WERI-Rb-1 (cell line): ENCODE data around the gene ARL14.

ENCODE experiments used
- DNase-seq: peaks from one replicate; pipeline ENCODE4 v3.0.0-alpha.2; 2020
- H3K27ac ChIP-seq: fragments of 250-450 bp; sonication (Bioruptor Pico); 2 replicates; pipeline ENCODE4 v1.5.1; 2020; ENCODE audit warnings: mild to moderate bottlenecking, moderate library complexity
- H3K27me3 ChIP-seq: fragments of 250-450 bp; sonication (Bioruptor Pico); 2 replicates; pipeline ENCODE4 v1.5.1; 2021; ENCODE audit warnings: mild to moderate bottlenecking, low read depth, moderate library complexity; ENCODE audit not compliant: insufficient read depth, severe bottlenecking
- H3K36me3 ChIP-seq: fragments of 250-450 bp; sonication (Bioruptor Pico); 2 replicates; pipeline ENCODE4 v1.5.1; 2020; ENCODE audit warnings: mild to moderate bottlenecking, moderate library complexity
- H3K4me3 ChIP-seq: 2 replicates; pipeline ENCODE4 v1.5.1; 2011; ENCODE audit warnings: low read depth, mild to moderate bottlenecking, control low read depth, low read length
- H3K9me3 ChIP-seq: fragments of 250-450 bp; sonication (Bioruptor Pico); 2 replicates; pipeline ENCODE4 v1.5.1; 2021; ENCODE audit warnings: mild to moderate bottlenecking, moderate library complexity; ENCODE audit not compliant: severe bottlenecking
- CTCF ChIP-seq: IDR thresholded peaks from 2 replicates; pipeline ENCODE4 v1.5.1; 2011; ENCODE audit warnings: low read depth, mild to moderate bottlenecking, control low read depth, inconsistent platforms, low read length

ARL14 gene

GRCh38 chr3:160668454-160668853, 8.5 kb upstream of the ARL14 start:
- DNase-seq: peak; percentile 36
- TF ChIP-seq CTCF: no peak
- no peaks in the 10 kb centered on the region for H3K27me3 ChIP-seq
- H3K27ac ChIP-seq: no peak overlapping the region
- H3K4me3 ChIP-seq: no peak overlapping the region
- H3K9me3 ChIP-seq: no peaks in the 10 kb centered on the region
- H3K36me3 ChIP-seq: no peaks in the 10 kb centered on the region

- Histone ChIP-seq H3K36me3 (no peaks in the 10 kb centered on the region), H3K27me3 (no peaks in the 10 kb centered on the region), H3K9me3 (no peaks in the 10 kb centered on the region), H3K27ac (no peak overlapping the region), H3K4me3 (no peak overlapping the region)
- TF ChIP-seq CTCF: no peak
- no peak for DNase-seq
These were observed 5.7 kb upstream of the ARL14 start for GRCh38 chr3:160671231-160671630.

GRCh38 chr3:160671995-160672394, 5.0 kb upstream of the ARL14 start:
- no peak for TF ChIP-seq CTCF
- no peaks in the 10 kb centered on the region for H3K9me3 ChIP-seq
- H3K27me3 ChIP-seq: no peaks in the 10 kb centered on the region
- no peaks in the 10 kb centered on the region for H3K36me3 ChIP-seq
- DNase-seq: no peak
- H3K27ac ChIP-seq: no peak overlapping the region
- no peak overlapping the region for H3K4me3 ChIP-seq

GRCh38 chr3:160673188-160673587, 3.8 kb upstream of the ARL14 start:
- Histone ChIP-seq H3K27me3 (no peaks in the 10 kb centered on the region), H3K36me3 (no peaks in the 10 kb centered on the region)
- TF ChIP-seq CTCF: no peak

GRCh38 chr3:160675566-160676124, 1.3 kb upstream of the ARL14 start:
- H3K27ac ChIP-seq: no peak overlapping the region
- no peak for TF ChIP-seq CTCF
- H3K36me3 ChIP-seq: no peaks in the 10 kb centered on the region
- DNase-seq: no peak
- no peaks in the 10 kb centered on the region for H3K9me3 ChIP-seq
- H3K4me3 ChIP-seq: no peak overlapping the region
- H3K27me3 ChIP-seq: no peaks in the 10 kb centered on the region

More at GRCh38 chr3:160673188-160673587, 3.8 kb upstream of the ARL14 start:
- Histone ChIP-seq H3K27ac (no peak overlapping the region), H3K4me3 (no peak overlapping the region), H3K9me3 (no peaks in the 10 kb centered on the region)
- no peak for DNase-seq

- no peak for DNase-seq
- no peak for TF ChIP-seq CTCF
- H3K9me3 ChIP-seq: no peaks in the 10 kb centered on the region
- H3K27ac ChIP-seq: no peak overlapping the region
- no peak overlapping the region for H3K4me3 ChIP-seq
- H3K36me3 ChIP-seq: no peaks in the 10 kb centered on the region
- H3K27me3 ChIP-seq: no peaks in the 10 kb centered on the region
These were observed 510 bp downstream of the ARL14 start for GRCh38 chr3:160677459-160677881.
